ENCODE measurements around the gene MAP3K13.

- TF ChIP-seq CTCF (IDR thresholded peaks at IDR 0.05 in 8 of 11, conservative IDR thresholded peaks at IDR 0.05 in 3 of 11), result no peak
- TF ChIP-seq POLR2A (IDR thresholded peaks at IDR 0.05), result no peak
Measured at GRCh38 chr3:185403002-185403401, 40.1 kb downstream of the MAP3K13 start.
